PC-3 (cell line): ENCODE results near the gene SYNGR4. TPM values are rescaled to one million over a fixed set of nuclear protein-coding genes. Genes with fewer than 3 reads are reported as not detected.
A peak's percentile ranks its signal among the peaks of the same experiment; 100 is the strongest.
"Not testable (repeated sequence)": the region's sequence is repeated elsewhere in the genome, so short reads cannot be mapped to it uniquely, and the experiment has no call there.

Source experiments
- ATAC-seq: fragments of 200-7000 bp; cut with Tn5 transposase; 2 replicates; pipeline ENCODE4 v1.9.1; 2020; ENCODE audit warnings: mild to moderate bottlenecking, moderate library complexity
- BruUV-seq: library from RNA; stranded (reverse); fragments of 400-500 nt; replicated peaks from 2 replicates; lab custom pipeline; 2021; lab: Mats Ljungman, UMichigan
- CTCF ChIA-PET: fragments of 300-600 bp; sonication (Branson Sonifier 250); formaldehyde crosslinking; loops from one replicate; lab custom pipeline; 2022; ENCODE audit warnings: antibody characterized with exemption; lab: Charles Lee
- POLR2A ChIA-PET: fragments of 300-600 bp; sonication (Branson Sonifier 250); formaldehyde crosslinking; loops from one replicate; lab custom pipeline; 2022; ENCODE audit warnings: antibody characterized with exemption; ENCODE audit not compliant: unreplicated experiment; lab: Charles Lee
- DNase-seq: peaks from one replicate; pipeline ENCODE4 v3.0.0-alpha.2; 2015
- H2AFZ ChIP-seq: fragments of 300-600 bp; sonication (generic); 2 replicates; pipeline ENCODE4 v1.6.0; 2016; ENCODE audit warnings: antibody characterized with exemption, low read length
- H3F3A ChIP-seq: fragments of 300-600 bp; sonication (generic); one replicate; pipeline ENCODE4 v1.6.0; 2017; ENCODE audit warnings: antibody characterized with exemption, low read length, control low read depth, mild to moderate bottlenecking; ENCODE audit not compliant: unreplicated experiment
- H3K27ac ChIP-seq: fragments of 300-600 bp; sonication (generic); 2 replicates; pipeline ENCODE4 v1.5.1; 2016; ENCODE audit warnings: mild to moderate bottlenecking, low read length
- H3K27me3 ChIP-seq: fragments of 300-600 bp; sonication (generic); 2 replicates; pipeline ENCODE4 v1.6.1; 2016; ENCODE audit warnings: low read length, mixed read lengths
- H3K36me3 ChIP-seq: fragments of 300-600 bp; sonication (generic); 2 replicates; pipeline ENCODE4 v1.6.1; 2016; ENCODE audit warnings: low read depth, mixed run types, low read length, mixed read lengths
- H3K4me1 ChIP-seq: fragments of 300-600 bp; sonication (generic); 2 replicates; pipeline ENCODE4 v1.5.1; 2016; ENCODE audit warnings: low read length; ENCODE audit not compliant: insufficient read depth
- H3K4me2 ChIP-seq: fragments of 300-600 bp; sonication (generic); 2 replicates; pipeline ENCODE4 v1.6.0; 2016; ENCODE audit warnings: low read length
- H3K4me3 ChIP-seq: fragments of 300-600 bp; sonication (generic); 2 replicates; pipeline ENCODE4 v1.5.1; 2016; ENCODE audit warnings: mild to moderate bottlenecking, low read length, mixed read lengths
- H3K79me2 ChIP-seq: fragments of 300-600 bp; sonication (generic); 2 replicates; pipeline ENCODE4 v1.6.1; 2017; ENCODE audit warnings: low read length, mixed read lengths
- H3K9ac ChIP-seq: fragments of 300-600 bp; sonication (generic); 2 replicates; pipeline ENCODE4 v1.6.0; 2016; ENCODE audit warnings: mild to moderate bottlenecking, low read length
- H3K9me2 ChIP-seq: fragments of 300-600 bp; sonication (generic); replicated peaks from 2 replicates; pipeline ENCODE4 v1.6.1; 2016; ENCODE audit warnings: mixed run types, low read length, mixed read lengths
- H3K9me3 ChIP-seq: fragments of 300-600 bp; sonication (generic); 2 replicates; pipeline ENCODE4 v1.6.1; 2016; ENCODE audit warnings: low read length, mixed read lengths
- H4K20me1 ChIP-seq: fragments of 300-600 bp; sonication (generic); 2 replicates; pipeline ENCODE4 v1.6.1; 2016; ENCODE audit warnings: low read length, mixed read lengths
- CTCF ChIP-seq: fragments of 300-600 bp; sonication (generic); conservative IDR thresholded peaks from 2 replicates; pipeline ENCODE4 v1.5.1; 2017; ENCODE audit warnings: antibody characterized with exemption, low read depth, mild to moderate bottlenecking, low read length
- EZH2 ChIP-seq: fragments of 300-600 bp; sonication (generic); IDR thresholded peaks from one replicate; pipeline ENCODE4 v1.6.1; 2017; ENCODE audit warnings: antibody characterized with exemption, mild to moderate bottlenecking, low read length; ENCODE audit not compliant: unreplicated experiment
- EZH2phosphoT487 ChIP-seq: fragments of 300-600 bp; sonication (generic); IDR thresholded peaks from 2 replicates; pipeline ENCODE4 v1.6.1; 2018; ENCODE audit warnings: mild to moderate bottlenecking, antibody characterized with exemption, low read length, borderline replicate concordance
- intact Hi-C: fragments of 100-400 bp; cut with micrococcal nuclease; formaldehyde crosslinking; loops from 2 replicates; pipeline ENCODE4 v1.9.0; 2023
- total RNA-seq: library from RNA; depleted of rRNA; stranded (reverse); fragments of >200 nt; gene quantifications from 2 replicates; pipeline ENCODE4 v1.2.3, GENCODE V29; 2014

The SYNGR4 gene
- total RNA-seq, 1 experiment from 2014 or later = not detected

GRCh38 chr19:48390188-48391099 is 26.3 kb downstream of the SYNGR4 start:
- intact Hi-C loops = loop anchor here (2.0 to 5.0 kb wide), 2 partner anchors 57 to 70 kb away; partner anchors contain the start of gene GRWD1
- H4K20me1 ChIP-seq = no peaks in the 10 kb centered on the region
- H3K4me1 ChIP-seq = peaks cover 3% of the 10 kb centered on the region; the same call in 1 of the 2 replicates
- CTCF ChIA-PET = interaction anchor here (0.6 to 2.2 kb wide), 5 partner anchors 18 to 193 kb away, joined by 3 to 17 read pairs (median 3); partner anchors contain the start of genes SYNGR4 and TMEM143
- H3K9ac ChIP-seq = peak overlapping the region; percentile 98
- ATAC-seq = peak; percentile 42
- DNase-seq = no peak
- TSS peak; percentile 28 for BruUV-seq
- no peaks in the 10 kb centered on the region for H3K9me3 ChIP-seq
- POLR2A ChIA-PET = no interaction called here
- H3K27me3 ChIP-seq = no peaks in the 10 kb centered on the region; the same call in 1 of the 2 replicates
- H2AFZ ChIP-seq = peak overlapping the region; percentile 65
- TF ChIP-seq CTCF = peak; percentile 45; the same call in 1 of the 2 replicates
- TF ChIP-seq EZH2 = no peak
- no peak for TF ChIP-seq EZH2phosphoT487
- peaks cover 13% of the 10 kb centered on the region; the same call in 1 of the 2 replicates for H3K36me3 ChIP-seq
- no peaks in the 10 kb centered on the region for H3K9me2 ChIP-seq
- peaks cover 25% of the 10 kb centered on the region for H3K79me2 ChIP-seq
- peak overlapping the region; percentile 59 for H3K27ac ChIP-seq
- H3F3A ChIP-seq = no peaks in the 10 kb centered on the region
- H3K4me3 ChIP-seq = peak overlapping the region; percentile 99
- H3K4me2 ChIP-seq = peak overlapping the region; percentile 99

GRCh38 chr19:48391100-48392005 is 27.2 kb downstream of the SYNGR4 start, which contains the start of gene KDELR1:
Gene KDELR1 (minus strand): TSS chr19:48391551. CDS start chr19:48391358, 193 bp downstream.
- TF ChIP-seq EZH2 = no peak
- no peak for TF ChIP-seq EZH2phosphoT487
- peak; percentile 75 for TF ChIP-seq CTCF
- Histone ChIP-seq H3K36me3 (peaks cover 7% of the 10 kb centered on the region; the same call in 1 of the 2 replicates), H3K9me3 (no peaks in the 10 kb centered on the region), H3K4me1 (peaks cover 3% of the 10 kb centered on the region; the same call in 1 of the 2 replicates), H3K27me3 (no peaks in the 10 kb centered on the region; the same call in 1 of the 2 replicates), H3K79me2 (peaks cover 25% of the 10 kb centered on the region), H3K4me2 (peak within 1 kb of the TSS; percentile 99), H3F3A (no peaks in the 10 kb centered on the region), H3K4me3 (peak within 1 kb of the TSS; percentile 99), H3K27ac (peak within 1 kb of the TSS; percentile 59), H2AFZ (peak within 1 kb of the TSS; percentile 65), H4K20me1 (no peaks in the 10 kb centered on the region), H3K9ac (peak within 1 kb of the TSS; percentile 98), H3K9me2 (no peaks in the 10 kb centered on the region)
- DNase-seq (peak; percentile 64), ATAC-seq (peak; percentile 66)
- intact Hi-C loops = loop anchor here (2.0 to 5.0 kb wide), 2 partner anchors 56 to 71 kb away; partner anchors contain the start of gene GRWD1
- ChIA-PET CTCF (interaction anchor here (0.6 to 2.2 kb wide), 6 partner anchors 19 to 192 kb away, joined by 3 to 17 read pairs (median 3); partner anchors contain the start of genes SYNGR4 and TMEM143), POLR2A (no interaction called here)
- BruUV-seq = TSS peak; percentile 88

GRCh38 chr19:48392006-48392344 is 27.8 kb downstream of the SYNGR4 start:
- BruUV-seq, H3K4me2 ChIP-seq, H4K20me1 ChIP-seq, POLR2A ChIA-PET, ATAC-seq, H3K9me2 ChIP-seq, H3K9ac ChIP-seq, H3K4me3 ChIP-seq, DNase-seq, H3F3A ChIP-seq, H3K36me3 ChIP-seq, H3K27ac ChIP-seq, H3K4me1 ChIP-seq, H3K9me3 ChIP-seq, H2AFZ ChIP-seq, H3K27me3 ChIP-seq: not testable (repeated sequence)
- intact Hi-C loops = loop anchor here (5.0 kb wide), 1 partner anchor 55 kb away; the partner anchor contains the start of gene GRWD1
- peaks cover 25% of the 10 kb centered on the region for H3K79me2 ChIP-seq
- CTCF ChIA-PET = interaction anchor here (1.3 to 2.2 kb wide), 3 partner anchors 28 to 114 kb away, joined by 3 to 17 read pairs (median 6); partner anchors contain the start of genes SYNGR4 and TMEM143
